CD14-positive monocyte (primary cell): Measurements from ENCODE around the gene MMP1. TPM values are rescaled to one million over a fixed set of nuclear protein-coding genes. Genes with fewer than 3 reads are reported as not detected.

Source experiments
- DNase-seq, 3 donors: peaks; one replicate each; pipeline ENCODE4 v3.0.0-alpha.2; 2011 to 2022
- H2AFZ ChIP-seq: 2 replicates; pipeline ENCODE4 v1.6.0; 2012; ENCODE audit warnings: mild to moderate bottlenecking, low read depth, low read length, inconsistent platforms; ENCODE audit not compliant: insufficient read depth, poor library complexity, severe bottlenecking
- H3K27ac ChIP-seq, 2 donors: 1 replicate in 1 of 2; 2 replicates in 1 of 2; pipeline ENCODE4 v1.5.1; 2012 to 2013; ENCODE audit warnings: low read length in 2 of 2, control low read depth in 1 of 2, inconsistent platforms in 1 of 2, low read depth in 1 of 2, mild to moderate bottlenecking in 1 of 2
- H3K27me3 ChIP-seq, 2 donors: one replicate each; pipeline versions ENCODE4 v1.6.0 to v1.6.1; 2011 to 2013; ENCODE audit warnings: low read length in 2 of 2; ENCODE audit not compliant: control insufficient read depth in 2 of 2, insufficient read depth in 2 of 2
- H3K36me3 ChIP-seq, 2 donors: replicated peaks in 1 of 2; 1 replicate in 1 of 2; 2 replicates in 1 of 2; pipeline versions ENCODE4 v1.5.1 to v1.6.1; 2012 to 2013; ENCODE audit warnings: low read length in 2 of 2, control low read depth in 1 of 2, inconsistent platforms in 1 of 2, mild to moderate bottlenecking in 1 of 2; ENCODE audit not compliant: insufficient read depth in 2 of 2, control insufficient read depth in 1 of 2
- H3K4me1 ChIP-seq, 2 donors: 1 replicate in 1 of 2; 2 replicates in 1 of 2; pipeline versions ENCODE4 v1.5.1 to v1.6.1; 2012 to 2013; ENCODE audit warnings: low read length in 2 of 2, control low read depth in 1 of 2, inconsistent platforms in 1 of 2, mild to moderate bottlenecking in 1 of 2, moderate library complexity in 1 of 2; ENCODE audit not compliant: insufficient read depth in 2 of 2, control insufficient read depth in 1 of 2
- H3K4me2 ChIP-seq: replicated peaks from 2 replicates; pipeline ENCODE3; 2012; ENCODE audit warnings: low read length, moderate library complexity, mild to moderate bottlenecking; ENCODE audit not compliant: poor library complexity, severe bottlenecking; ENCODE audit errors: extremely low read depth
- H3K4me3 ChIP-seq, 3 experiments: fragments of 200-600 bp in 1 of 3; sonication (generic) in 1 of 3; replicated peaks in 1 of 3; 1 replicate in 2 of 3; 2 replicates in 1 of 3; pipeline ENCODE4 v1.5.1; 2011 to 2013; ENCODE audit warnings: low read length in 3 of 3, mild to moderate bottlenecking in 3 of 3, control low read depth in 2 of 3, low read depth in 2 of 3, inconsistent platforms in 1 of 3, moderate library complexity in 1 of 3
- H3K79me2 ChIP-seq: 2 replicates; pipeline ENCODE4 v1.6.0; 2012; ENCODE audit warnings: mild to moderate bottlenecking, control low read depth, inconsistent platforms, low read length, moderate library complexity; ENCODE audit not compliant: insufficient read depth
- H3K9ac ChIP-seq: 2 replicates; pipeline ENCODE4 v1.6.0; 2017; ENCODE audit warnings: low read length, mild to moderate bottlenecking; ENCODE audit not compliant: insufficient read depth, poor library complexity, severe bottlenecking
- H3K9me3 ChIP-seq, 2 donors: replicated peaks in 1 of 2; 1 replicate in 1 of 2; 2 replicates in 1 of 2; pipeline versions ENCODE4 v1.5.1 to v1.6.1; 2012 to 2013; ENCODE audit warnings: low read length in 2 of 2, control low read depth in 1 of 2; ENCODE audit not compliant: control insufficient read depth in 1 of 2, insufficient read depth in 1 of 2
- H4K20me1 ChIP-seq: 2 replicates; pipeline ENCODE4 v1.6.0; 2012; ENCODE audit warnings: mild to moderate bottlenecking, low read length, control low read depth, moderate library complexity; ENCODE audit not compliant: insufficient read depth
- H3K27ac Mint-ChIP-seq, 7 donors: one replicate each; pipeline ENCODE4 v1.8.0; 2020; ENCODE audit warnings: mild to moderate bottlenecking in 7 of 7, mixed read lengths in 7 of 7, moderate library complexity in 6 of 7, inconsistent platforms in 2 of 7
- H3K27me3 Mint-ChIP-seq, 3 donors: one replicate each; pipeline ENCODE4 v1.8.0; 2021 to 2022; ENCODE audit warnings: low read depth in 3 of 3, mild to moderate bottlenecking in 3 of 3, mixed read lengths in 3 of 3, moderate library complexity in 3 of 3, inconsistent platforms in 1 of 3
- H3K36me3 Mint-ChIP-seq, 2 donors: one replicate each; pipeline ENCODE4 v1.8.0; 2020; ENCODE audit warnings: mixed read lengths in 2 of 2, inconsistent platforms in 1 of 2, mild to moderate bottlenecking in 1 of 2
- H3K4me1 Mint-ChIP-seq: one replicate; pipeline ENCODE4 v1.8.0; 2020; ENCODE audit warnings: mild to moderate bottlenecking, mixed read lengths
- H3K4me3 Mint-ChIP-seq, 2 donors: one replicate each; pipeline ENCODE4 v1.8.0; 2020; ENCODE audit warnings: mild to moderate bottlenecking in 2 of 2, mixed read lengths in 2 of 2, moderate library complexity in 1 of 2
- H3K9me3 Mint-ChIP-seq, 7 donors: one replicate each; pipeline ENCODE4 v1.8.0; 2020 to 2022; ENCODE audit warnings: mixed read lengths in 7 of 7, mild to moderate bottlenecking in 6 of 7, moderate library complexity in 6 of 7, inconsistent platforms in 2 of 7
- whole genome bisulfite sequencing: methylation state at CpG from one replicate; pipeline ENCODE4 v1.1.5; 2013; ENCODE audit warnings: missing lambda C conversion rate; ENCODE audit not compliant: insufficient coverage; 5-methylcytosine and 5-hydroxymethylcytosine counted together
- intact Hi-C, 2 donors: fragments of 100-400 bp; cut with micrococcal nuclease; formaldehyde crosslinking; loops; one replicate each; pipeline versions ENCODE4 v1.15.0 to v1.15.1; 2023
- polyA plus RNA-seq, 3 donors: library from polyadenylated mRNA; depleted of rRNA in 1 of 3; unstranded in 2 of 3; stranded (reverse) in 1 of 3; fragments of 300-500 nt in 2 of 3; fragments of >200 nt in 1 of 3; fragmentation: Illumina TruSeq in 2 of 3; gene quantifications; 1 replicate in 2 of 3; 2 replicates in 1 of 3; pipeline ENCODE4 v1.2.3, GENCODE V29; 2012 to 2021
- TF ChIP-seq, protein P1 (sequence below): fragments of 200-600 bp; IDR thresholded peaks from one replicate; pipeline ENCODE4 v1.8.0; 2022; ENCODE audit warnings: antibody characterized with exemption, mild to moderate bottlenecking

MMP1 gene
- polyA plus RNA-seq, 3 donors = not detected

DNA sequence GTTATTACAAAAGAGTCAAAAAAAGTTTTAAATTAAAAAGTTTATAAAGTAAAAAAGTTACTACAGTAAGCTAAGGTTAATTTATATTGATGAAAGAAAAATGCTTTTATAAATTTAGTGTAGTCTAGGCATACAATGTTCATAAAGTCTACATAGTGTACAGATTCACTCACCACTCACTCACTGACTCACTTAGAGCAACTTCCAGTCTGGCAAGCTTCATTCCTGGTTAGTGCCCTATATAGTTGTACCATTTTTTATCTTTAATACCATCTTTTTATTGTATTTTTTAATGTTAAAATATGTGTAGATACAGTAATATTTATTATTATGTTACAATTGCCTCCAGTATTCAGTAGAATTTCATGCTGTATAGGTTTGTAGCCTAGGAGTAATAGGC is 14.9 kb downstream of the MMP1 start:
- Histone ChIP-seq H3K27ac (no peak overlapping the region), H3K4me3 (no peak overlapping the region), H3K27me3 (peaks cover 0 to 6% of the 10 kb centered on the region in 2 donors), H3K9ac (no peak overlapping the region), H3K79me2 (no peaks in the 10 kb centered on the region), H4K20me1 (no peaks in the 10 kb centered on the region), H3K4me2 (no peak overlapping the region), H3K9me3 (no peaks in the 10 kb centered on the region), H3K4me1 (no peaks in the 10 kb centered on the region), H3K36me3 (no peaks in the 10 kb centered on the region), H2AFZ (no peak overlapping the region)
- intact Hi-C loops = no loop called here
- H3K27me3 Mint-ChIP-seq = peaks cover 3 to 8% (median 6%) of the 10 kb centered on the region in 3 donors
- H3K4me1 Mint-ChIP-seq = no peaks in the 10 kb centered on the region
- no peak for DNase-seq
- H3K9me3 Mint-ChIP-seq = peaks cover 0 to 1% (median 0%) of the 10 kb centered on the region in 7 donors
- TF ChIP-seq, protein P1, sequence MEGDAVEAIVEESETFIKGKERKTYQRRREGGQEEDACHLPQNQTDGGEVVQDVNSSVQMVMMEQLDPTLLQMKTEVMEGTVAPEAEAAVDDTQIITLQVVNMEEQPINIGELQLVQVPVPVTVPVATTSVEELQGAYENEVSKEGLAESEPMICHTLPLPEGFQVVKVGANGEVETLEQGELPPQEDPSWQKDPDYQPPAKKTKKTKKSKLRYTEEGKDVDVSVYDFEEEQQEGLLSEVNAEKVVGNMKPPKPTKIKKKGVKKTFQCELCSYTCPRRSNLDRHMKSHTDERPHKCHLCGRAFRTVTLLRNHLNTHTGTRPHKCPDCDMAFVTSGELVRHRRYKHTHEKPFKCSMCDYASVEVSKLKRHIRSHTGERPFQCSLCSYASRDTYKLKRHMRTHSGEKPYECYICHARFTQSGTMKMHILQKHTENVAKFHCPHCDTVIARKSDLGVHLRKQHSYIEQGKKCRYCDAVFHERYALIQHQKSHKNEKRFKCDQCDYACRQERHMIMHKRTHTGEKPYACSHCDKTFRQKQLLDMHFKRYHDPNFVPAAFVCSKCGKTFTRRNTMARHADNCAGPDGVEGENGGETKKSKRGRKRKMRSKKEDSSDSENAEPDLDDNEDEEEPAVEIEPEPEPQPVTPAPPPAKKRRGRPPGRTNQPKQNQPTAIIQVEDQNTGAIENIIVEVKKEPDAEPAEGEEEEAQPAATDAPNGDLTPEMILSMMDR = no peak
- H3K4me3 Mint-ChIP-seq = no peak overlapping the region
- no peak overlapping the region for H3K27ac Mint-ChIP-seq
- no peaks in the 10 kb centered on the region for H3K36me3 Mint-ChIP-seq

DNA sequence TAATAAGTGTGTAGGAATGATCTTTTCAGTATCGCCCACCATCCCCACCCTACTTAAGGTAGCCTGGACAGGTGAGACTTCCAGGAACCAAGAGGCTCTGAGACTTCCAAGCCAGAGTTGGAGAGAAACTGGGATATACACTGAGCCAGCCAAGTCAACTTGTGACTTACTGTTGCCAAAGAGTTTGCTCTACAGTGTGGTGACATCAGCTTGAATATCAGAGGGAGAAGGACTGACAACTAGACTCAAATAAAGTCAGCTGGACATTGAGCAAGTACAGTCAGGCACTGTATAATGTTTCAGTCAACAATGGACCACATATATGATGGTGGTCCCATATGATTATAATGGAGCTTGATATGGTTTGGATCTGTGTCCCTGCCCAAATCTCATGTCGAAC is 16.3 kb downstream of the MMP1 start:
- Mint-ChIP-seq H3K36me3 (no peaks in the 10 kb centered on the region), H3K4me3 (no peak overlapping the region), H3K27me3 (peaks cover 3 to 7% (median 7%) of the 10 kb centered on the region in 3 donors), H3K9me3 (peaks cover 0 to 1% (median 0%) of the 10 kb centered on the region in 7 donors), H3K27ac (no peak overlapping the region), H3K4me1 (no peaks in the 10 kb centered on the region)
- Histone ChIP-seq H3K9ac (no peak overlapping the region), H3K4me1 (no peaks in the 10 kb centered on the region), H3K4me3 (no peak overlapping the region), H3K36me3 (no peaks in the 10 kb centered on the region), H4K20me1 (no peaks in the 10 kb centered on the region), H3K4me2 (no peak overlapping the region), H3K27me3 (peaks cover 0 to 3% of the 10 kb centered on the region in 2 donors), H3K79me2 (no peaks in the 10 kb centered on the region), H3K27ac (no peak overlapping the region), H2AFZ (no peak overlapping the region), H3K9me3 (no peaks in the 10 kb centered on the region)
- 83% methylated on average over 1 of the region's 2 CpGs for WGBS
- no peak for DNase-seq
- TF ChIP-seq, protein P1 = no peak
- intact Hi-C loops = no loop called here
